H1 (cell line): ENCODE measurements around the gene UTP25. TPM values are rescaled to one million over a fixed set of nuclear protein-coding genes. Genes with fewer than 3 reads are reported as not detected.

Experiments used
- CTCF ChIA-PET: fragments of 300-600 bp; sonication (Branson Sonifier 250); formaldehyde crosslinking; loops from one replicate; lab custom pipeline; 2021; ENCODE audit not compliant: partially characterized antibody; lab: Charles Lee
- POLR2A ChIA-PET: fragments of 300-600 bp; sonication (Branson Sonifier 250); formaldehyde crosslinking; loops from one replicate; lab custom pipeline; 2021; ENCODE audit warnings: inconsistent platforms; ENCODE audit not compliant: partially characterized antibody; lab: Charles Lee
- DNase-seq, 2 experiments: peaks; one replicate each; pipeline versions ENCODE4 v3.0.0 to v3.0.0-alpha.2; 2010 to 2022; ENCODE audit warnings: low spot score in 2 of 2, low read depth in 1 of 2, mixed read lengths in 1 of 2
- FAIRE-seq: peaks from 2 replicates; lab custom pipeline; 2011; peaks lifted over from hg19 to GRCh38; lab: Jason Lieb, UNC
- H2AFZ ChIP-seq: 2 replicates; pipeline ENCODE4 v1.8.1; 2012; ENCODE audit warnings: low read length, inconsistent platforms
- H2AK5ac ChIP-seq: 2 replicates; pipeline ENCODE4 v1.6.1; 2013; ENCODE audit warnings: low read depth, low read length
- H2BK120ac ChIP-seq: replicated peaks from 2 replicates; pipeline ENCODE3; 2013; ENCODE audit warnings: low read depth, low read length, inconsistent platforms
- H2BK12ac ChIP-seq: 2 replicates; pipeline ENCODE4 v1.6.1; 2013; ENCODE audit warnings: low read depth, low read length
- H2BK15ac ChIP-seq: 2 replicates; pipeline ENCODE4 v1.6.1; 2013; ENCODE audit warnings: low read length
- H2BK20ac ChIP-seq: 2 replicates; pipeline ENCODE4 v1.6.1; 2013; ENCODE audit warnings: low read length
- H2BK5ac ChIP-seq: 2 replicates; pipeline ENCODE4 v1.6.1; 2013; ENCODE audit warnings: low read depth, low read length
- H3K14ac ChIP-seq: 2 replicates; pipeline ENCODE4 v1.6.1; 2013; ENCODE audit warnings: inconsistent platforms; ENCODE audit not compliant: insufficient read length
- H3K18ac ChIP-seq: 2 replicates; pipeline ENCODE4 v1.6.1; 2013; ENCODE audit warnings: low read length; ENCODE audit errors: extremely low read depth
- H3K23ac ChIP-seq: 2 replicates; pipeline ENCODE4 v1.6.1; 2013; ENCODE audit warnings: inconsistent platforms; ENCODE audit not compliant: insufficient read length
- H3K23me2 ChIP-seq: 2 replicates; pipeline ENCODE4 v1.6.1; 2013; ENCODE audit warnings: low read depth, low read length
- H3K27ac ChIP-seq: 2 replicates; pipeline ENCODE4 v1.6.1; 2011; ENCODE audit warnings: low read depth, low read length, inconsistent platforms
- H3K27me3 ChIP-seq, 4 experiments: replicated peaks in 1 of 4; 1 replicate in 1 of 4; 2 replicates in 3 of 4; pipeline versions ENCODE4 v1.6.1 to v1.8.1; 2011 to 2013; ENCODE audit warnings: low read length in 3 of 4, mild to moderate bottlenecking in 3 of 4, inconsistent platforms in 2 of 4, mixed read lengths in 2 of 4, moderate library complexity in 1 of 4; ENCODE audit not compliant: control insufficient read depth in 3 of 4, insufficient read depth in 3 of 4; ENCODE audit errors: extremely low read depth in 1 of 4
- H3K36me3 ChIP-seq, 4 experiments: 2 replicates each; pipeline versions ENCODE4 v1.6.1 to v1.8.1; 2011 to 2013; ENCODE audit warnings: mild to moderate bottlenecking in 4 of 4, low read length in 3 of 4, moderate library complexity in 2 of 4, control low read depth in 1 of 4, inconsistent platforms in 1 of 4; ENCODE audit not compliant: insufficient read depth in 4 of 4, control insufficient read depth in 2 of 4
- H3K4ac ChIP-seq: replicated peaks from 2 replicates; pipeline ENCODE3; 2013; ENCODE audit warnings: low read length, low read depth, mixed read lengths, inconsistent platforms; ENCODE audit not compliant: insufficient read length
- H3K4me1 ChIP-seq, 4 experiments: replicated peaks in 1 of 4; 1 replicate in 1 of 4; 2 replicates in 3 of 4; pipeline versions ENCODE4 v1.6.1 to v1.8.1; 2011 to 2013; ENCODE audit warnings: low read length in 3 of 4, inconsistent platforms in 2 of 4, mixed read lengths in 1 of 4; ENCODE audit not compliant: insufficient read depth in 4 of 4, control insufficient read depth in 3 of 4
- H3K4me2 ChIP-seq, 2 experiments: 2 replicates each; pipeline versions ENCODE4 v1.6.1 to v1.8.1; 2011 to 2013; ENCODE audit warnings: low read depth in 2 of 2, low read length in 2 of 2, control low read depth in 1 of 2, inconsistent platforms in 1 of 2, mild to moderate bottlenecking in 1 of 2; ENCODE audit not compliant: insufficient read depth in 1 of 2
- H3K4me3 ChIP-seq, 4 experiments: fragments of 200-600, 300-600 bp in 1 of 4; sonication (generic), shearing (Covaris generic), sonication (Bioruptor Twin) in 1 of 4; 2 replicates each; pipeline versions ENCODE4 v1.5.1 to v1.8.1; 2011 to 2016; ENCODE audit warnings: low read length in 4 of 4, low read depth in 3 of 4, control low read depth in 2 of 4, inconsistent platforms in 2 of 4, mild to moderate bottlenecking in 2 of 4, mixed read lengths in 1 of 4, moderate library complexity in 1 of 4; ENCODE audit not compliant: insufficient read depth in 2 of 4; ENCODE audit errors: extremely low read depth in 1 of 4
- H3K56ac ChIP-seq: replicated peaks from 2 replicates; pipeline ENCODE3; 2013; ENCODE audit warnings: low read depth, mild to moderate bottlenecking, mixed read lengths, low read length, inconsistent platforms; ENCODE audit not compliant: insufficient read length
- H3K79me1 ChIP-seq: 2 replicates; pipeline ENCODE4 v1.6.1; 2013; ENCODE audit warnings: low read depth, low read length, control low read depth
- H3K79me2 ChIP-seq, 2 experiments: 2 replicates each; pipeline versions ENCODE4 v1.6.1 to v1.8.1; 2012 to 2013; ENCODE audit warnings: low read length in 2 of 2, mild to moderate bottlenecking in 2 of 2, inconsistent platforms in 1 of 2; ENCODE audit not compliant: insufficient read depth in 2 of 2, control insufficient read depth in 1 of 2
- H3K9ac ChIP-seq, 4 experiments: replicated peaks in 1 of 4; 1 replicate in 1 of 4; 2 replicates in 3 of 4; pipeline versions ENCODE4 v1.6.1 to v1.8.1; 2011 to 2013; ENCODE audit warnings: low read depth in 3 of 4, low read length in 3 of 4, control low read depth in 2 of 4, mild to moderate bottlenecking in 2 of 4, moderate library complexity in 2 of 4, inconsistent platforms in 1 of 4; ENCODE audit errors: extremely low read depth in 1 of 4
- H3K9me3 ChIP-seq, 2 experiments: 2 replicates each; pipeline versions ENCODE4 v1.6.1 to v1.8.1; 2012 to 2013; ENCODE audit warnings: mild to moderate bottlenecking in 2 of 2, moderate library complexity in 2 of 2, control low read depth in 1 of 2, inconsistent platforms in 1 of 2, low read depth in 1 of 2, low read length in 1 of 2, mixed read lengths in 1 of 2; ENCODE audit not compliant: insufficient read depth in 2 of 2
- H4K20me1 ChIP-seq, 2 experiments: replicated peaks in 1 of 2; 2 replicates each; pipeline versions ENCODE3 to v1.8.1; 2011 to 2013; ENCODE audit warnings: inconsistent platforms in 2 of 2, low read length in 2 of 2, mild to moderate bottlenecking in 1 of 2; ENCODE audit not compliant: insufficient read depth in 2 of 2, control insufficient read depth in 1 of 2
- H4K5ac ChIP-seq: 2 replicates; pipeline ENCODE4 v1.6.1; 2013; ENCODE audit warnings: low read length, low read depth, mixed read lengths, inconsistent platforms; ENCODE audit not compliant: insufficient read length
- H4K8ac ChIP-seq: 2 replicates; pipeline ENCODE4 v1.8.0; 2013; ENCODE audit warnings: mild to moderate bottlenecking, moderate library complexity, low read length, inconsistent platforms; ENCODE audit not compliant: insufficient read depth; ENCODE audit errors: extremely low read depth
- H4K91ac ChIP-seq: replicated peaks from 2 replicates; pipeline ENCODE3; 2013; ENCODE audit warnings: low read length, mixed read lengths, inconsistent platforms; ENCODE audit not compliant: insufficient read length
- CHD1 ChIP-seq: IDR thresholded peaks from 2 replicates; pipeline ENCODE4 v1.6.1; 2012; ENCODE audit warnings: low read depth, low read length, improper control_type of control experiment
- CTBP2 ChIP-seq: IDR thresholded peaks from 2 replicates; pipeline ENCODE4 v1.7.0; 2011; ENCODE audit warnings: borderline replicate concordance, mild to moderate bottlenecking, moderate library complexity, mixed read lengths, low read length; ENCODE audit not compliant: insufficient read depth, insufficient read length
- JUN ChIP-seq: IDR thresholded peaks from 2 replicates; pipeline ENCODE4 v1.6.1; 2011; ENCODE audit warnings: low read depth, mild to moderate bottlenecking, improper control_type of control experiment, low read length
- KDM5A ChIP-seq: fragments of 200-600 bp; IDR thresholded peaks from 2 replicates; pipeline ENCODE4 v1.7.1; 2012; ENCODE audit warnings: mild to moderate bottlenecking, low read length, inconsistent platforms, mixed read lengths
- NANOG ChIP-seq: IDR thresholded peaks from 2 replicates; pipeline ENCODE4 v1.6.1; 2011; ENCODE audit warnings: low read length, low read depth, mild to moderate bottlenecking, inconsistent platforms; ENCODE audit not compliant: insufficient read depth, poor library complexity, severe bottlenecking
- POU5F1 ChIP-seq: IDR thresholded peaks from 2 replicates; pipeline ENCODE4 v1.6.1; 2011; ENCODE audit warnings: low read depth, mild to moderate bottlenecking, low read length, moderate library complexity
- RNF2 ChIP-seq: fragments of 200-900, 300-1000 bp; sonication (generic); IDR thresholded peaks from 2 replicates; pipeline ENCODE4 v1.7.1; 2016; ENCODE audit warnings: borderline replicate concordance, low read depth, mild to moderate bottlenecking, antibody characterized with exemption, low read length; ENCODE audit not compliant: poor library complexity, severe bottlenecking; ENCODE audit errors: missing control alignments
- SP1 ChIP-seq: IDR thresholded peaks from 2 replicates; pipeline ENCODE4 v1.6.1; 2011; ENCODE audit warnings: low read depth, low read length
- SUZ12 ChIP-seq: fragments of 200-600 bp; sonication (generic); IDR thresholded peaks from 2 replicates; pipeline ENCODE4 v1.6.1; 2012; ENCODE audit warnings: mild to moderate bottlenecking, inconsistent platforms, low read length, moderate library complexity, mixed read lengths
- TAF7 ChIP-seq: optimal IDR thresholded peaks from 2 replicates; pipeline ENCODE3; 2011; ENCODE audit warnings: low read depth, mild to moderate bottlenecking, inconsistent platforms, low read length, moderate library complexity, borderline replicate concordance
- TBP ChIP-seq: IDR thresholded peaks from 2 replicates; pipeline ENCODE4 v1.6.1; 2011; ENCODE audit warnings: low read depth, low read length, improper control_type of control experiment
- TCF12 ChIP-seq: IDR thresholded peaks from 2 replicates; pipeline ENCODE4 v1.6.1; 2011; ENCODE audit warnings: low read depth, mild to moderate bottlenecking, low read length
- WGBS, 2 experiments: shearing (Covaris generic) in 1 of 2; methylation state at CpG; one replicate each; pipeline versions ENCODE4 v1.1.6 to v1.1.7; 2013 to 2015; ENCODE audit warnings: low lambda C conversion rate in 2 of 2, mixed read lengths in 2 of 2, inconsistent platforms in 1 of 2, low coverage in 1 of 2, missing lambda C conversion rate in 1 of 2; ENCODE audit not compliant: insufficient replicate concordance in 2 of 2, insufficient coverage in 1 of 2, insufficient read length in 1 of 2; ENCODE audit errors: extremely low coverage in 1 of 2, missing lambda C conversion rate in 1 of 2; 5-methylcytosine and 5-hydroxymethylcytosine counted together
- polyA plus RNA-seq, 7 experiments: library from polyadenylated mRNA; depleted of rRNA in 3 of 7; stranded (reverse) in 5 of 7; unstranded in 2 of 7; fragments of >200 nt in 5 of 7; fragments of 200-250 nt in 2 of 7; gene quantifications; 1 replicate in 5 of 7; 2 replicates in 1 of 7; 4 replicates in 1 of 7; pipeline versions ENCODE4 v1.2.1 to v1.2.3, GENCODE V29; 2011 to 2013; ENCODE audit warnings: missing spikeins in 2 of 7, mixed read lengths in 2 of 7
- total RNA-seq: library from RNA; stranded (reverse); fragmentation: NEBNext Ultra II Directional; extraction: Animal tissue kit (Norgen Biotek cat#: 25700); gene quantifications from 2 replicates; pipeline ENCODE4 v1.2.1, GENCODE V29; 2021
- TF ChIP-seq, protein P1 (sequence below): IDR thresholded peaks from 2 replicates; pipeline ENCODE4 v1.6.1; 2012; ENCODE audit warnings: low read length, inconsistent platforms

UTP25 gene
- total and polyA plus RNA-seq, 2 of the 8 experiments (the other 6 are each of a cell fraction or from before 2014, with no cell fraction given), result 4.0 to 7.6 TPM

DNA sequence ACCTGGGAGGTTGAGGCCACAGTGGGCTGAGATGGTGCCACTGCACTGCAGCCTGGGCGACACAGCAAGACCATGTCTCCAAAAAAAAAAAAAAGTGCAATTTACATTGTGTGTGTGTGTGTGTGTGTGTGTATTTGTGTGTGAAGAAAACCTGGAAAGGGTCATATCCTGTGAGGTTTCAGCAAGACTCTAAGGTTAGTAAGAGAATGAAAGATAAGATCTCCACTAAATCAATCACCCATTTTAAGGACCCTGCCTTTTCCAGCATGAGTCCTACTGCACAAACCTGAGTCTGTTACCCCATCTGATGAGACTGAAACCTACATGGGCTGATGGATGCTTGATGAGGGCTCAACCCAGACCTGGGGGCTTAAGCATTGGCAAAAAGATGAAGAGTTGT lies 38.5 kb upstream of the UTP25 start:
- H2AK5ac ChIP-seq, result no peak overlapping the region
- H4K91ac ChIP-seq, result no peak overlapping the region
- H4K20me1 ChIP-seq, result no peaks in the 10 kb centered on the region
- H3K23ac ChIP-seq, result no peak overlapping the region
- POLR2A ChIA-PET, result no interaction called here
- H4K8ac ChIP-seq, result no peak overlapping the region
- H2BK5ac ChIP-seq, result no peak overlapping the region
- H3K56ac ChIP-seq, result no peak overlapping the region
- H3K4me1 ChIP-seq, result no peaks in the 10 kb centered on the region
- H2BK20ac ChIP-seq, result no peak overlapping the region
- no peak overlapping the region for H3K18ac ChIP-seq
- H2BK120ac ChIP-seq, result no peak overlapping the region
- H3K9ac ChIP-seq, result no peak overlapping the region
- H3K4me3 ChIP-seq, result no peak overlapping the region
- H2BK12ac ChIP-seq, result no peak overlapping the region
- DNase-seq (no peak), FAIRE-seq (no peak)
- WGBS, 2 experiments, result 82% methylated on average over 1 of the region's 1 CpG; no CpG with 5 or more reads in 1 of the 2 experiments
- H3K4me2 ChIP-seq, result no peak overlapping the region
- H2BK15ac ChIP-seq, result no peak overlapping the region
- H3K23me2 ChIP-seq, result peaks cover under 1% of the 10 kb centered on the region; the same call in 1 of the 2 replicates
- no peak overlapping the region for H4K5ac ChIP-seq
- CTCF ChIA-PET, result no interaction called here
- H3K14ac ChIP-seq, result no peak overlapping the region
- H3K79me2 ChIP-seq, result no peaks in the 10 kb centered on the region
- H3K27me3 ChIP-seq, result no peaks in the 10 kb centered on the region
- no peak overlapping the region for H3K27ac ChIP-seq
- H3K79me1 ChIP-seq, result no peaks in the 10 kb centered on the region; the same call in 1 of the 2 replicates
- H3K4ac ChIP-seq, result no peak overlapping the region
- H2AFZ ChIP-seq, result no peak overlapping the region
- H3K36me3 ChIP-seq, result peaks cover 2 to 9% (median 4%) of the 10 kb centered on the region in 4 experiments; a peak in 6 of 8 replicates
- no peaks in the 10 kb centered on the region for H3K9me3 ChIP-seq
- no peak for TF ChIP-seq JUN
- no peak for TF ChIP-seq SP1
- no peak for TF ChIP-seq NANOG
- no peak for TF ChIP-seq RNF2
- TF ChIP-seq, protein P1, sequence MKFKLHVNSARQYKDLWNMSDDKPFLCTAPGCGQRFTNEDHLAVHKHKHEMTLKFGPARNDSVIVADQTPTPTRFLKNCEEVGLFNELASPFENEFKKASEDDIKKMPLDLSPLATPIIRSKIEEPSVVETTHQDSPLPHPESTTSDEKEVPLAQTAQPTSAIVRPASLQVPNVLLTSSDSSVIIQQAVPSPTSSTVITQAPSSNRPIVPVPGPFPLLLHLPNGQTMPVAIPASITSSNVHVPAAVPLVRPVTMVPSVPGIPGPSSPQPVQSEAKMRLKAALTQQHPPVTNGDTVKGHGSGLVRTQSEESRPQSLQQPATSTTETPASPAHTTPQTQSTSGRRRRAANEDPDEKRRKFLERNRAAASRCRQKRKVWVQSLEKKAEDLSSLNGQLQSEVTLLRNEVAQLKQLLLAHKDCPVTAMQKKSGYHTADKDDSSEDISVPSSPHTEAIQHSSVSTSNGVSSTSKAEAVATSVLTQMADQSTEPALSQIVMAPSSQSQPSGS, result no peak
- no peak for TF ChIP-seq SUZ12
- no peak for TF ChIP-seq POU5F1
- no peak for TF ChIP-seq TAF7
- no peak for TF ChIP-seq CTBP2
- no peak for TF ChIP-seq KDM5A
- no peak for TF ChIP-seq TBP
- TF ChIP-seq TCF12, result no peak
- TF ChIP-seq CHD1, result no peak
